ENCODE data around the gene FHIT.

FHIT gene

DNA sequence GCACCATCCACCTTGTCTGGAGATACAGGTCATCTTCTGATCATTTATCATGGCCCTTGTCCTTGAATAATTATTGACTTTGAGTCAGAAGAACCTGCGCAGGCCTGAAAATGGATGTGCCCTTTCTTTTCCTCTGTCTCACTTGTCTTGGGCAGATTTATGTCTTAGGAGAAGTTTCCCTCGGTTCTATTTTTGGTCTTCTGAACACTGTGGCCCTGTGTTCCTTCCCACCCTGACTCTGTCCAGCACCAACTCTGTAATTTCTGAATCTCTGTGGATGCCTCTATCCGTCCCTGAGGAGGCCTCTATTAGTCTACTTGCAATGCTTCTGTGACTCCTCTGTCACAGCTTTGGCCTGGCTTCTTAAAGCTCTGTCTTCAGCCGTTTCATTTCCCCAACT lies 1520.7 kb downstream of the FHIT start:
- no peak for DNase-seq

DNA sequence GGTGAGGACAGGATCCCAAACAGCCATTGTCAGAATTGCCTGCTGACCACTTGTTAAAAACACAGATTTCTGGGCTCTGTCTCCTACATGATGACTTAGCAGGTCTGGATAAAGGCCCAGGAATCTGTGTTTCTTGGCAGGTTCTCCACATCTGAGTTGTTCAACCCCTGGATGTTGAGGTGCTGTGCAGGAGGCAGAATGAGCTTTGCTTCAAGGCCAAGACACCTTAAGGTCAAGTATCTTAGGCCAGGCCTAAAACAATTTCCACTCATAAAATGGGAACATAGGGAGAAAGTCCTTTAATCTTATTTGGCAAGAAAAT lies 1522.7 kb downstream of the FHIT start:
- no peak for DNase-seq

DNA sequence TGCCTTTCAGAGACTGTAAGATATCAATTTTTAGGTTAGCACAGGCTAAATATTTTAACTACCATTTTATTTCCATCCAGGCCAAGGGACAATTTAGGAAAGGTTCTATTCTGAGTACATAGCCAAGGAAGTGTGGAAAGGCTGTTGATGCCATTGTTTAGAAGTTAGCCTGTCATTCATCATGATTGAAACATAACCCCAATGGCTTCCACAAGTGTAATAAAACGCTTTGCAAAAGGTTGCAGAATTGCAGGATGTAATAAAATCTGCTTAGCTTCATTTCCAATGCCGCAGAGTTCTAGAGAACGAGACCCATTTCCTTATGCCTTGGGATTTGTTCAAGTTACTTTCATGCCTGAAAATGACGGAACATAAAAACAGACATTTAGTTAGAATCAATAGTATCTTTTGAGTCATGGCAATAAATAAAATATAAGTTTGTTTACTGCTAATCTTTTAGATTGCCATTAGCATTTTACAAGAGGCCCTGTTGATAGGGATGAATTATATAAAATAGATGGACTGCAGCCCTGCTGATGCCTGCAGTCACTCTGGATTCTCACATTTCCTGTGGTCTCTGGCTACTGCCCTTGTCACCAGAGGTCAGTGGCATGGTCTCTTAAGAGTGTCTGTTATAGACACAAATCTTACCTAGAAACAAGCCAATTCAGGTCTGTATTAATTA lies 1523.2 kb downstream of the FHIT start:
- no peak for DNase-seq

DNA sequence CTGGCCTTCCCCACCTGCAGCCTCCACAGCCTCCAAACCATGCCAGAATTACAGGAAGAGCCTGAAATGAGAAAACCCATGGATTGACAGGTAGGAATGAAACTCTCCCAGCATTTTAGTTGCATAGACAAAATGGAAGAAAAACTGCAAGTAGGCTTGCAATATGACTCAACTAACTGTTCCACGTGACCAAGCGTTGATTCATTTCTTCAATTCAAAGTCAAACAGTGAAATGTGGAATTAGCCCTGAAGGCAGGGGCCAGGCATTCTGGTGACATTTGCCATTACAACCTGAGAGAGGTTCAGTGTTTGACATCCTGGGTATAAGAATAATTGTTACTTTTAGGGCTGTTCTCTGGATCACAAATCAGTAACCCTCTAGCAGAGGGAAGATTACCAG lies 1525.0 kb downstream of the FHIT start:
- DNase-seq, result peak in 1 of 5 donors; percentile 76

DNA sequence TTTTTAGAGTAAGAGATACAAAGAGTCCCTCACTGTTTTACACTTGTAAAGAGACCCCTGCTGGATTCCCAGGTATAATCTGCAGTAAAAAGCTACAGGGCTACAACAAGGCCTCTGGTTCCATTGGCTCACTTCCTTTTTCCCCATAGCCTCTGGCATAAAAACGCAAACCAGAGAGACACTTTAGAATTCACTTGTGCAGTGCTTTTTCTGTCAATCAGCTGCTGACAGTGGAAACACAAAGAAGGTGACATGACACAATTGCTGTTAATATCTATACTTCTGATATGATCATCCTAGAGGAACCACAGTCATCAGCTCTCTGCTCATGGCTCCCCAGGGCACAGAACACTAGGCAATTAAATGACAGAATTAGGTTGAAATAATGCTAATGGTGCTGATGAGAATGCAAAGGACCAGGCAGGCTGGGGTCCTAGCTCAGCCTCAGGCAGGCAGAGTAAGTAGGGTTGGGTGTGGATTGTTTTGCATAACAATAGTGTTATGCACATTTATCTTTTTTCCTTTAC lies 1533.5 kb downstream of the FHIT start:
- DNase-seq, result no peak

DNA sequence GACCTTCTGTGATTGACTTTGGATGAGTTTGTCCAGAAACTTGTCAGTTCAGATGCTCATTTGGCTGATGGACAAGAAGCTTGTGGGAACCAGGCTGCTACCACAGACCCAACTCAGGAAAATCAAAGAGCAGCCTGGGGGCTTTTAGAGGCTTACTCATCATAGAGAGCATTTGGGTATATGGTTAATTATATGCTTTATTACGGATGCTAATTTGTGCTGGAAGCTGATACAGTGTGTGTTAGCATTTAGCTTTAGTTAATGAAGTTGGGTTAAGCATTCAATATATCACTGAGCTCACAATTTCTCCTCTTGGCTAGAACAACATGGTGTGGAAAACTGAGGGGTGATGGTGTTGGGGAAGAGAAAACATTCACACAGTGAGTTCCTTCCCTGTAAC lies 1537.2 kb downstream of the FHIT start:
- no peak for DNase-seq

DNA sequence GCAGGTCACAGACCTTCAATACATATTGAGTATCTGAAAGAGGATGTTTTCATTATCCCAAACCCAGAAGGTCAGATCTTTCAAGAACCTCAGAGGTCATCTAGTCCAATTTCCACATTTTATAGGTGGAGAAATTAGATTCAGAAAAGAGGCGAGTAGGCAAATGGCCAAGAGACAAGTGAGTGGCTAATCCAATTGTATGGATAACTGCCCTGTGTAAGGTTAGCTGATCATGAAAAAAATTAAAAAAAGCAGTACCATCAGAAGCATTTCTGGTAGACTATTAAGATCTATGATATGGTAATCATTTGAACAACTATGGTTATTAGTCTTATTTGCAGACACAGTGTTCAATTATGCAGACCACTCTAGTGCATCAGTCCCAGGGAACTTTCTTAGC lies 1540.7 kb downstream of the FHIT start:
- DNase-seq, result no peak

DNA sequence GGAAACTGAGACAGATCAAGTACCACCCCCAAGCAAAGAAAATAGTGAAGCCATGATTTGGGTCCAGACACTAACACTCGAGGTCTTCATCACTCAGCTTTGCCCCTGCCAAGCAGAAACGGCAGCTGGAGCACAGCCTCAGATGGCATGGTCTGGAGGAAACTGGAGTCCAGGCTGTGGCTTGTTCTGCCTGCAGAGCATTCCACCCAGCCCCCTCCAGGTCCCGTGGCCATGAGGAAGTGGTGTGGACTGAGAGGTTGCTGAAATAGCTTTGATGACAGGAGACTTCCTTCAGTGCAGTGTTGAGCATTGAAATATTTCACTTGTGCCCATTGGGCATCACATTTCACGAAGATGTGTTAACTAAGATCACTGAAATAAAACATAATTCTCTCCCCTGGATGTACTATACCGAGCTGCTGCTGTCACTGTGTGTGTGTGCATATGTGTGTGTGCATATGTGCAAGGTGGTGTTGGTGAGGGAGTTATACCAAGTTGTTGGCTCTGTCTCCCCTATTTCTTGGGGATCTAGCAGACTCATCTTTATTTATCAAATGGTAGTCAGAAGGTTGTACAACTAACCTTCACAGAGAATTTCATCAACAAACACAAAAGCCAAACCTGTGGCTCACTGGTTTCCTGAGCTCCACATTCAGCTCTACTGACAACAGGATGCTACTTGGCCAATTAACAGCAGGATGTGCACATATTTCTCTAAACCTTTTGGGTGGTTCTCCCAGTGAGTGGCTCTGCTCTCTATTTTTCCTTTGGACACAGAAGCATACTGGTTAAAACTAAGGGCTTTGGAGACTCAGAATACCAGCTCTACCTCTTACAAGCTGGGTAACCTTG lies 1541.3 kb downstream of the FHIT start:
- DNase-seq, result peak in 1 of 5 donors; percentile 71

DNA sequence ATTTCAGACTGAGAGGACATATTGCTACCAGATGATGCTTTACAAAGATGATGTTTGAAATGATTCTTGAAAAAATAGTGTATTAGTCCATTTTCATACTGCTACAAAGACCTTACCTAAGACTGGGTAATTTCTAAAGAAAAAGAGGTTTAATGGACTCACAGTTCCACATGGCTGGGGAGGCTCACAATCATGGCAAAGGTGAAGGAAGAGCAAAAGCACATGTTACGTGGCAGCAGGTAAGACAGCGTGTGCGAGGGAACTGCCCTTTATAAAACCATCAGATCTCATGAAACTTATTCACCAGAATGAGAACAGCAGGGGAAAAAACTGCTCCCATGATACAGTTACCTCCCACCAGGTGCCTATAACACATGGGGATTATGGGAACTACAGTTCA lies 1543.0 kb downstream of the FHIT start:
- DNase-seq, result no peak

DNA sequence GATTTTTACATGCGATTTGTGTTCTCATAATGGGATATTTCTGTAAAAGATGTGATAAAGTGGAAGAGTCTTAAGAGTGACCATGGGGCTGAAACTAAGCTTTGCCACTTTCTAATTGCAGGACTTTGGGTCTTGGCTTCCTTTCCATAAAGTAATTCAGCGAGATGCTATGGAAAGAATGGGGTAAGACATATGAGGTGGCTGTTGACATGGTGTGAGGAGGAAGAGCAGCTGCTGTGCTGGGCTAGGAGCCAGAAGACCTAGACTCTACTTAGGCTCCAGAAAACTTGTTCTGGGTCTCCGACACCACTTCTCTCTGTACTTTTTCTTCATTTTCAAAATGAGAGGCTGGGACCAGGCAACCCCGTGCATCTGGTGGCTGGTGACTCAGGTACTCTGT lies 1547.0 kb downstream of the FHIT start:
- DNase-seq, result no peak

DNA sequence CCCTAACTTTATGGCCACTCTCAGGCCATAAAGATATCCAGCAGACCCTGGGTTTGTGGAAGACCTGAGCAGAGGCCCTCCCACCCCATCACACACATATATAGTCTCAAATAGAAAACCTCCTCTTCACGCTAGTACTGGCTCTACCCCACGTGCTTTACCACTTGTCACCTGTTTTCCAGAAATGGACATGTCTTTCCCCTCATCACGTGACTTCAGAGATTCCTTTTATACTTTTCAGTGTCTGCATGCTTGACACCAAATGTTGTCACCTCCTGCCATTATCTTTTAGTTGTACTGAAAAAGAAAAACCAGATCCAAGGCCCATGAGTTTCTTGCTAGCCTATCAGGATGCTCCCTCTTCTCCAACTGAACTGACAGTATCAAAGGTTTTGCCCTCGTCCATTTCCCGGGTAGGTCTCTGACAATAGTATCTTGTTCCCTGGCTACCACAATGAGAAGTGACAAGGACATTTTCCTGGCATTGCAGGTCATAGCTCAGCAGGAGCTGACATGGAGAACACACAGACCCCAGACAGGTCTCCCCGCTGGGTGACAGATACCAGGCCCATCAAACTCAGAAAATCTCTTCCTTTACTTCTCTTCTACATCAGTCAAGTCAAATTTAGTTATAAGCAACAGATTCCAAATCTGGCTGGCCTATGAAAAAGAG lies 1551.5 kb downstream of the FHIT start:
- no peak for DNase-seq

Measured in T-helper 1 cell (primary cell).